ENCODE measurements around the gene ANK3. TPM values are rescaled to one million over a fixed set of nuclear protein-coding genes. Genes with fewer than 3 reads are reported as not detected.

The ANK3 gene
- total and polyA plus RNA-seq, 2 experiments from 2014 or later = 46.5 to 85.2 TPM

DNA sequence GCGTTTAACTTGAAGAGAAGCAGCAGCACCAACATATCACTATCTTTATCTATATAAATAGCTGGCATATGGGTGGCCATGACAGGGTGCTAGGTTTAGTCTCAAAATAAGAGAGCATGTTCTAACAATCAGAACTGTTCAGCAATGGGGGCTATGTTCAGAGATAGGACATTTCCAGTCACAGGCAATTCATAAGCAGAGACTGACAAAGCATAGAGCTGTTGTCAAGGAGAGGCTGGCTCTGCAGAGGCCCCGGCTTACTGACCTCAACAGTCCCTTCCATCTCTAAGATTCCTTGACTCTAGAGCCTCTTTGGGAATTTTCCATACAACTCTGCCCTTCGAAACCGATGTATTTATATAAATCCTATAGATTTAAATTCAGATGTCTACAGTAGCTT, 17.2 kb downstream of the ANK3 start:
- TF ChIP-seq, protein P1, sequence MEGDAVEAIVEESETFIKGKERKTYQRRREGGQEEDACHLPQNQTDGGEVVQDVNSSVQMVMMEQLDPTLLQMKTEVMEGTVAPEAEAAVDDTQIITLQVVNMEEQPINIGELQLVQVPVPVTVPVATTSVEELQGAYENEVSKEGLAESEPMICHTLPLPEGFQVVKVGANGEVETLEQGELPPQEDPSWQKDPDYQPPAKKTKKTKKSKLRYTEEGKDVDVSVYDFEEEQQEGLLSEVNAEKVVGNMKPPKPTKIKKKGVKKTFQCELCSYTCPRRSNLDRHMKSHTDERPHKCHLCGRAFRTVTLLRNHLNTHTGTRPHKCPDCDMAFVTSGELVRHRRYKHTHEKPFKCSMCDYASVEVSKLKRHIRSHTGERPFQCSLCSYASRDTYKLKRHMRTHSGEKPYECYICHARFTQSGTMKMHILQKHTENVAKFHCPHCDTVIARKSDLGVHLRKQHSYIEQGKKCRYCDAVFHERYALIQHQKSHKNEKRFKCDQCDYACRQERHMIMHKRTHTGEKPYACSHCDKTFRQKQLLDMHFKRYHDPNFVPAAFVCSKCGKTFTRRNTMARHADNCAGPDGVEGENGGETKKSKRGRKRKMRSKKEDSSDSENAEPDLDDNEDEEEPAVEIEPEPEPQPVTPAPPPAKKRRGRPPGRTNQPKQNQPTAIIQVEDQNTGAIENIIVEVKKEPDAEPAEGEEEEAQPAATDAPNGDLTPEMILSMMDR (conservative IDR thresholded peaks at IDR 0.05; ENCODE audit: low read depth in 2 of 2) = no peak
- TF ChIP-seq ZNF114 (CRISPR knock-in tag; IDR thresholded peaks at IDR 0.05) (no peak), CREB1 (CRISPR knock-in tag; IDR thresholded peaks at IDR 0.05; ENCODE audit: low read depth) (no peak), ETS1 (IDR thresholded peaks at IDR 0.05) (no peak), NANOG (IDR thresholded peaks at IDR 0.05; ENCODE audit: borderline replicate concordance) (no peak), EZH2phosphoT487 (IDR thresholded peaks at IDR 0.05; ENCODE audit: unreplicated experiment) (no peak), EZH2 (IDR thresholded peaks at IDR 0.05; ENCODE audit: low read depth, unreplicated experiment) (no peak), REST (IDR thresholded peaks at IDR 0.05; ENCODE audit: unreplicated experiment) (no peak), JUNB (IDR thresholded peaks at IDR 0.05; ENCODE audit: unreplicated experiment) (no peak), STAT1 (IDR thresholded peaks at IDR 0.05; ENCODE audit: unreplicated experiment) (no peak)
- TF ChIP-seq, protein P2, sequence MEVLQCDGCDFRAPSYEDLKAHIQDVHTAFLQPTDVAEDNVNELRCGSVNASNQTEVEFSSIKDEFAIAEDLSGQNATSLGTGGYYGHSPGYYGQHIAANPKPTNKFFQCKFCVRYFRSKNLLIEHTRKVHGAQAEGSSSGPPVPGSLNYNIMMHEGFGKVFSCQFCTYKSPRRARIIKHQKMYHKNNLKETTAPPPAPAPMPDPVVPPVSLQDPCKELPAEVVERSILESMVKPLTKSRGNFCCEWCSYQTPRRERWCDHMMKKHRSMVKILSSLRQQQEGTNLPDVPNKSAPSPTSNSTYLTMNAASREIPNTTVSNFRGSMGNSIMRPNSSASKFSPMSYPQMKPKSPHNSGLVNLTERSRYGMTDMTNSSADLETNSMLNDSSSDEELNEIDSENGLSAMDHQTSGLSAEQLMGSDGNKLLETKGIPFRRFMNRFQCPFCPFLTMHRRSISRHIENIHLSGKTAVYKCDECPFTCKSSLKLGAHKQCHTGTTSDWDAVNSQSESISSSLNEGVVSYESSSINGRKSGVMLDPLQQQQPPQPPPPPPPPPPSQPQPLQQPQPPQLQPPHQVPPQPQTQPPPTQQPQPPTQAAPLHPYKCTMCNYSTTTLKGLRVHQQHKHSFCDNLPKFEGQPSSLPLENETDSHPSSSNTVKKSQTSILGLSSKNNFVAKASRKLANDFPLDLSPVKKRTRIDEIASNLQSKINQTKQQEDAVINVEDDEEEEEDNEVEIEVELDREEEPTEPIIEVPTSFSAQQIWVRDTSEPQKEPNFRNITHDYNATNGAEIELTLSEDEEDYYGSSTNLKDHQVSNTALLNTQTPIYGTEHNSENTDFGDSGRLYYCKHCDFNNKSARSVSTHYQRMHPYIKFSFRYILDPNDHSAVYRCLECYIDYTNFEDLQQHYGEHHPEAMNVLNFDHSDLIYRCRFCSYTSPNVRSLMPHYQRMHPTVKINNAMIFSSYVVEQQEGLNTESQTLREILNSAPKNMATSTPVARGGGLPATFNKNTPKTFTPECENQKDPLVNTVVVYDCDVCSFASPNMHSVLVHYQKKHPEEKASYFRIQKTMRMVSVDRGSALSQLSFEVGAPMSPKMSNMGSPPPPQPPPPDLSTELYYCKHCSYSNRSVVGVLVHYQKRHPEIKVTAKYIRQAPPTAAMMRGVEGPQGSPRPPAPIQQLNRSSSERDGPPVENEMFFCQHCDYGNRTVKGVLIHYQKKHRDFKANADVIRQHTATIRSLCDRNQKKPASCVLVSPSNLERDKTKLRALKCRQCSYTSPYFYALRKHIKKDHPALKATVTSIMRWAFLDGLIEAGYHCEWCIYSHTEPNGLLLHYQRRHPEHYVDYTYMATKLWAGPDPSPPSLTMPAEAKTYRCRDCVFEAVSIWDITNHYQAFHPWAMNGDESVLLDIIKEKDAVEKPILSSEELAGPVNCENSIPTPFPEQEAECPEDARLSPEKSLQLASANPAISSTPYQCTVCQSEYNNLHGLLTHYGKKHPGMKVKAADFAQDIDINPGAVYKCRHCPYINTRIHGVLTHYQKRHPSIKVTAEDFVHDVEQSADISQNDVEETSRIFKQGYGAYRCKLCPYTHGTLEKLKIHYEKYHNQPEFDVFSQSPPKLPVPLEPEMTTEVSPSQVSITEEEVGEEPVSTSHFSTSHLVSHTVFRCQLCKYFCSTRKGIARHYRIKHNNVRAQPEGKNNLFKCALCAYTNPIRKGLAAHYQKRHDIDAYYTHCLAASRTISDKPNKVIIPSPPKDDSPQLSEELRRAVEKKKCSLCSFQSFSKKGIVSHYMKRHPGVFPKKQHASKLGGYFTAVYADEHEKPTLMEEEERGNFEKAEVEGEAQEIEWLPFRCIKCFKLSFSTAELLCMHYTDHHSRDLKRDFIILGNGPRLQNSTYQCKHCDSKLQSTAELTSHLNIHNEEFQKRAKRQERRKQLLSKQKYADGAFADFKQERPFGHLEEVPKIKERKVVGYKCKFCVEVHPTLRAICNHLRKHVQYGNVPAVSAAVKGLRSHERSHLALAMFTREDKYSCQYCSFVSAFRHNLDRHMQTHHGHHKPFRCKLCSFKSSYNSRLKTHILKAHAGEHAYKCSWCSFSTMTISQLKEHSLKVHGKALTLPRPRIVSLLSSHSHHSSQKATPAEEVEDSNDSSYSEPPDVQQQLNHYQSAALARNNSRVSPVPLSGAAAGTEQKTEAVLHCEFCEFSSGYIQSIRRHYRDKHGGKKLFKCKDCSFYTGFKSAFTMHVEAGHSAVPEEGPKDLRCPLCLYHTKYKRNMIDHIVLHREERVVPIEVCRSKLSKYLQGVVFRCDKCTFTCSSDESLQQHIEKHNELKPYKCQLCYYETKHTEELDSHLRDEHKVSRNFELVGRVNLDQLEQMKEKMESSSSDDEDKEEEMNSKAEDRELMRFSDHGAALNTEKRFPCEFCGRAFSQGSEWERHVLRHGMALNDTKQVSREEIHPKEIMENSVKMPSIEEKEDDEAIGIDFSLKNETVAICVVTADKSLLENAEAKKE (CRISPR knock-in tag; IDR thresholded peaks at IDR 0.05) = no peak
- Histone ChIP-seq H3K9me2 (ENCODE audit: insufficient read depth) (no peaks in the 10 kb centered on the region), H3K4me3 (no peak overlapping the region), H3K4me2 (no peak overlapping the region), H3K4me1 (ENCODE audit: insufficient read depth) (peaks cover 23% of the 10 kb centered on the region), H3K27ac (ENCODE audit: low read depth) (no peak overlapping the region), H4K20me1 (replicated peaks; ENCODE audit: insufficient read depth) (no peaks in the 10 kb centered on the region), H3K36me3 (ENCODE audit: insufficient read depth) (no peaks in the 10 kb centered on the region), H3K79me2 (replicated peaks; ENCODE audit: insufficient read depth) (no peaks in the 10 kb centered on the region), H3F3A (replicated peaks; ENCODE audit: low read depth) (no peaks in the 10 kb centered on the region), H3K27me3 (ENCODE audit: insufficient read depth) (no peaks in the 10 kb centered on the region), H2AFZ (no peak overlapping the region)
- H3K27me3 Mint-ChIP-seq (ENCODE audit: insufficient read depth, low read depth, poor library complexity) = no peaks in the 10 kb centered on the region
- peaks cover 30% of the 10 kb centered on the region for H3K4me1 Mint-ChIP-seq
- ATAC-seq = no peak
- H3K4me3 Mint-ChIP-seq = no peak overlapping the region
- H3K36me3 Mint-ChIP-seq (ENCODE audit: low read depth) = no peaks in the 10 kb centered on the region
- H3K27ac Mint-ChIP-seq = no peak overlapping the region
- no peak for DNase-seq (ENCODE audit: low spot score)
- no peaks in the 10 kb centered on the region for H3K9me3 Mint-ChIP-seq

Data from GM23338 (cell line).